DND-41 (cell line): Measurements from ENCODE around the gene LRFN4.

Experiments
- ATAC-seq: fragments of 200-7000 bp; cut with Tn5 transposase; 3 replicates; pipeline ENCODE4 v1.9.1; 2021; ENCODE audit warnings: low read depth; ENCODE audit not compliant: insufficient read depth
- DNase-seq: peaks from one replicate; pipeline ENCODE4 v3.0.0-alpha.2; 2020
- H2AFZ ChIP-seq: 2 replicates; pipeline ENCODE4 v1.6.0; 2012; ENCODE audit warnings: low read depth, low read length
- H3K27ac ChIP-seq: 2 replicates; pipeline ENCODE4 v1.5.1; 2012; ENCODE audit warnings: low read length, inconsistent platforms
- H3K27me3 ChIP-seq: fragments of 200-600 bp; sonication (generic); 2 replicates; pipeline ENCODE4 v1.6.0; 2012; ENCODE audit warnings: low read length, mild to moderate bottlenecking, inconsistent platforms; ENCODE audit not compliant: insufficient read depth, poor library complexity
- H3K36me3 ChIP-seq: 2 replicates; pipeline ENCODE4 v1.5.1; 2012; ENCODE audit warnings: low read length, inconsistent platforms; ENCODE audit not compliant: insufficient read depth
- H3K4me1 ChIP-seq: 2 replicates; pipeline ENCODE4 v1.5.1; 2012; ENCODE audit warnings: mild to moderate bottlenecking, low read length; ENCODE audit not compliant: insufficient read depth
- H3K4me2 ChIP-seq: 2 replicates; pipeline ENCODE4 v1.6.0; 2012; ENCODE audit warnings: mild to moderate bottlenecking, moderate library complexity, low read length, inconsistent platforms; ENCODE audit not compliant: insufficient read depth
- H3K4me3 ChIP-seq, 2 experiments: fragments of 200-600 bp in 1 of 2; shearing (Covaris generic) in 1 of 2; 2 replicates each; pipeline ENCODE4 v1.5.1; 2012 to 2016; ENCODE audit warnings: inconsistent platforms in 2 of 2, low read length in 2 of 2, mild to moderate bottlenecking in 2 of 2, low read depth in 1 of 2, moderate library complexity in 1 of 2
- H3K79me2 ChIP-seq: 2 replicates; pipeline ENCODE4 v1.6.0; 2012; ENCODE audit warnings: low read length, inconsistent platforms; ENCODE audit not compliant: insufficient read depth
- H3K9ac ChIP-seq: 2 replicates; pipeline ENCODE4 v1.6.0; 2012; ENCODE audit warnings: low read depth, mild to moderate bottlenecking, inconsistent platforms, low read length, moderate library complexity
- H3K9me3 ChIP-seq: 2 replicates; pipeline ENCODE4 v1.5.1; 2012; ENCODE audit warnings: low read length, moderate library complexity, mild to moderate bottlenecking, inconsistent platforms; ENCODE audit not compliant: insufficient read depth, severe bottlenecking
- H4K20me1 ChIP-seq: 2 replicates; pipeline ENCODE4 v1.6.0; 2012; ENCODE audit warnings: low read length; ENCODE audit not compliant: insufficient read depth
- CTCF ChIP-seq: IDR thresholded peaks from 2 replicates; pipeline ENCODE4 v1.5.1; 2012; ENCODE audit warnings: borderline replicate concordance, low read length, moderate library complexity, mild to moderate bottlenecking; ENCODE audit not compliant: poor library complexity, severe bottlenecking; ENCODE audit errors: extremely low read depth
- EZH2 ChIP-seq: IDR thresholded peaks from 3 replicates; pipeline ENCODE4 v1.6.1; 2012; ENCODE audit warnings: borderline replicate concordance, low read depth, mild to moderate bottlenecking, moderate library complexity, low read length, inconsistent platforms; ENCODE audit not compliant: severe bottlenecking

The LRFN4 gene

GRCh38 chr11:66851698-66852465, 5.0 kb upstream of the LRFN4 start:
- H3K79me2 ChIP-seq, result peaks cover 6% of the 10 kb centered on the region
- no peak for DNase-seq

GRCh38 chr11:66852466-66853241, 4.2 kb upstream of the LRFN4 start:
- Histone ChIP-seq H3K9me3 (no peaks in the 10 kb centered on the region), H4K20me1 (0 out of 2 replicates have a peak, but pooled peaks cover 3% of the 10 kb centered on the region), H3K27ac (no peak overlapping the region), H3K27me3 (no peaks in the 10 kb centered on the region), H3K9ac (no peak overlapping the region), H3K4me3 (no peak overlapping the region), H3K4me2 (no peak overlapping the region), H2AFZ (no peak overlapping the region), H3K4me1 (peaks cover 18% of the 10 kb centered on the region), H3K36me3 (peaks cover 29% of the 10 kb centered on the region), H3K79me2 (peaks cover 13% of the 10 kb centered on the region)
- ATAC-seq (no peak), DNase-seq (no peak)
- TF ChIP-seq CTCF (no peak), EZH2 (no peak)

More at GRCh38 chr11:66851698-66852465, 5.0 kb upstream of the LRFN4 start:
- no peaks in the 10 kb centered on the region for H3K27me3 ChIP-seq
- no peak overlapping the region for H3K4me3 ChIP-seq
- H3K4me2 ChIP-seq, result no peak overlapping the region
- no peaks in the 10 kb centered on the region for H4K20me1 ChIP-seq
- no peaks in the 10 kb centered on the region for H3K9me3 ChIP-seq
- H3K27ac ChIP-seq, result no peak overlapping the region
- ATAC-seq, result no peak
- peaks cover 14% of the 10 kb centered on the region for H3K4me1 ChIP-seq
- peaks cover 32% of the 10 kb centered on the region for H3K36me3 ChIP-seq
- no peak overlapping the region for H3K9ac ChIP-seq
- no peak overlapping the region for H2AFZ ChIP-seq
- no peak for TF ChIP-seq EZH2
- no peak for TF ChIP-seq CTCF

GRCh38 chr11:66853242-66854229, 3.3 kb upstream of the LRFN4 start:
- no peak overlapping the region for H3K27ac ChIP-seq
- peaks cover 22% of the 10 kb centered on the region for H3K79me2 ChIP-seq
- H3K4me3 ChIP-seq, result no peak overlapping the region
- peaks cover 27% of the 10 kb centered on the region for H3K4me1 ChIP-seq
- H3K27me3 ChIP-seq, result no peaks in the 10 kb centered on the region
- H4K20me1 ChIP-seq, result 0 out of 2 replicates have a peak, but pooled peaks cover 6% of the 10 kb centered on the region
- TF ChIP-seq CTCF (no peak), EZH2 (no peak)
- H3K9me3 ChIP-seq, result no peaks in the 10 kb centered on the region
- DNase-seq, result no peak
- H3K9ac ChIP-seq, result no peak overlapping the region
- ATAC-seq, result no peak
- H3K36me3 ChIP-seq, result peaks cover 31% of the 10 kb centered on the region
- H2AFZ ChIP-seq, result no peak overlapping the region
- H3K4me2 ChIP-seq, result no peak overlapping the region
